PC-3 (cell line): Measurements from ENCODE around the gene ARHGAP22.

ENCODE experiments used
- EZH2 ChIP-seq: fragments of 300-600 bp; sonication (generic); IDR thresholded peaks from one replicate; pipeline ENCODE4 v1.6.1; 2017; ENCODE audit warnings: antibody characterized with exemption, mild to moderate bottlenecking, low read length; ENCODE audit not compliant: unreplicated experiment
- EZH2phosphoT487 ChIP-seq: fragments of 300-600 bp; sonication (generic); IDR thresholded peaks from 2 replicates; pipeline ENCODE4 v1.6.1; 2018; ENCODE audit warnings: mild to moderate bottlenecking, antibody characterized with exemption, low read length, borderline replicate concordance
- TF ChIP-seq, protein P1 (sequence below): fragments of 300-600 bp; sonication (generic); conservative IDR thresholded peaks from 2 replicates; pipeline ENCODE4 v1.5.1; 2017; ENCODE audit warnings: antibody characterized with exemption, low read depth, mild to moderate bottlenecking, low read length

DNA sequence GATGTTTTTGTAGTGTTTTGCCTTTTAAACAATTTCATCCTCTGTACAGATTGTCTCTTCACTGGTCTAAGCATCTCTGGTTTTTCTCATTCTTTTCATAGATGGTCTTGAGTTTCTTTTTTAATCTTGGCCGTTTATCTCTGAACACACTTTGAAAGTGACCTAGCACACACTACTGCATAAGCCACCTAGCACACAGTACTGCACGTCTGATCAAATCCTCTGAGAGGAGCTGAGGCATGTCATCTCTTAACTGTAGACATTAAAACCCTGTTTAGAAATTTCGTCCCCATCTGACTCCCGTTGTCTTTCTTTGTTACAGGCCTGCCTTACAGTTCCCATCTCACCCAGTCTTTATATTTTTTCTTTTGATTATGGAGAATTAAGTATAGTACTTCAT lies 198.2 kb downstream of the ARHGAP22 start:
- TF ChIP-seq, protein P1, sequence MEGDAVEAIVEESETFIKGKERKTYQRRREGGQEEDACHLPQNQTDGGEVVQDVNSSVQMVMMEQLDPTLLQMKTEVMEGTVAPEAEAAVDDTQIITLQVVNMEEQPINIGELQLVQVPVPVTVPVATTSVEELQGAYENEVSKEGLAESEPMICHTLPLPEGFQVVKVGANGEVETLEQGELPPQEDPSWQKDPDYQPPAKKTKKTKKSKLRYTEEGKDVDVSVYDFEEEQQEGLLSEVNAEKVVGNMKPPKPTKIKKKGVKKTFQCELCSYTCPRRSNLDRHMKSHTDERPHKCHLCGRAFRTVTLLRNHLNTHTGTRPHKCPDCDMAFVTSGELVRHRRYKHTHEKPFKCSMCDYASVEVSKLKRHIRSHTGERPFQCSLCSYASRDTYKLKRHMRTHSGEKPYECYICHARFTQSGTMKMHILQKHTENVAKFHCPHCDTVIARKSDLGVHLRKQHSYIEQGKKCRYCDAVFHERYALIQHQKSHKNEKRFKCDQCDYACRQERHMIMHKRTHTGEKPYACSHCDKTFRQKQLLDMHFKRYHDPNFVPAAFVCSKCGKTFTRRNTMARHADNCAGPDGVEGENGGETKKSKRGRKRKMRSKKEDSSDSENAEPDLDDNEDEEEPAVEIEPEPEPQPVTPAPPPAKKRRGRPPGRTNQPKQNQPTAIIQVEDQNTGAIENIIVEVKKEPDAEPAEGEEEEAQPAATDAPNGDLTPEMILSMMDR, result no peak
- TF ChIP-seq EZH2phosphoT487, result no peak
- no peak for TF ChIP-seq EZH2
